Measurements from ENCODE around the gene SKOR1. TPM values are rescaled to one million over a fixed set of nuclear protein-coding genes. Genes with fewer than 3 reads are reported as not detected.

The SKOR1 gene
- polyA plus RNA-seq, 4 donors: 0.31 to 0.58 (median 0.41) TPM

DNA sequence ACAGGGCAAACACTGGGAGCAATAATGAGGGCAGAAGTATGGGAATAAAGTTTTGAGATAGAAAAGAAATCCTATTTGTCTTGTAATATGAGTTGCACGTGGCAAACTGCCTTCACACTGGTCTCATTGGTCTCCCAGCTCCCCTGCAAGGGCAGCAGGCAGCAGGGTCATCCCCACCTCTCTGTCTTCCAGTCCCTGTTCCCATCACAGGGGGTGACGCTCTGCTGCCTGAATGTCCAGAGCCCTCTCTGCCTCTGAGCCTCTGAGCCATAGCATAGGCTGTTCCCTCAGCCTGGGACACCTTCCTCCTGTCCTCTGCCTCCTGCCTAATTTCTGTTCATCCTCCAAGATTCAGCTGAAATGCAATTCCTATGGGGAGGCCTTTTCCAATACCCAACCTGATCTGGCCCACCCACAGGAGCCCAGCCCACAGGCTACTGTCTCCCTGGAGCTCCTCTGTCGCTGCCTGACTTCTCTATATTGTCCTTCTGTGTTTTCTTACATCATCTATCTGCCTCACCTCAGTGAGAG, 12.1 kb upstream of the SKOR1 start:
- no peak for DNase-seq (ENCODE audit: low read depth in 4 of 4, low spot score in 2 of 4)

DNA sequence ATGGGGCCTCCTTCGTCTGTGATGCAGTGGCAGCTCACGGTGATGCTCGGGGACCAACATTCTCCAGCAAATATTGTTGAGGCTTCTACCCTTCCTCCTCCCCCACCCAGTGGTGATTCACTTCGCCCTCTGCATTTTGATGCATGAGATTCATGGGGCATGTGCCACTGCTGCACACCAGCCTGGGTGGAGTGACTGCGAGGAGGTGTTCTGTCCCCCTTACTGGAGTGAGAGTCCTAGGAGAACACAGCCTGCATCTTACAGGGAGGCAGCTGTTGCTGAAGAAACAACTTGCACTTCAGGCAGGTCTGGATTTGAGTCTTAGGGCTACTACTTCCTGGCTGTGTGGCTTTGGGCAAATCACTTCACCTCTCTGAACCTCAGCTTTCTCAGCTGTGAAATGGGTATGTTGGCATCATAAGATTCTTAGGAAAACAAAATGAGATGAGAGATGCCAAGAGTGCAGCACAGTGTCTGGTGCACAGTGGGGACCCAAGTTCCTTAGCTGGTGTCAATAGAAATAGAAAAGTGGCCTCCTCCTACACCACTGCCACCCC, 10.2 kb upstream of the SKOR1 start:
- DNase-seq (ENCODE audit: low read depth in 4 of 4, low spot score in 2 of 4): no peak

DNA sequence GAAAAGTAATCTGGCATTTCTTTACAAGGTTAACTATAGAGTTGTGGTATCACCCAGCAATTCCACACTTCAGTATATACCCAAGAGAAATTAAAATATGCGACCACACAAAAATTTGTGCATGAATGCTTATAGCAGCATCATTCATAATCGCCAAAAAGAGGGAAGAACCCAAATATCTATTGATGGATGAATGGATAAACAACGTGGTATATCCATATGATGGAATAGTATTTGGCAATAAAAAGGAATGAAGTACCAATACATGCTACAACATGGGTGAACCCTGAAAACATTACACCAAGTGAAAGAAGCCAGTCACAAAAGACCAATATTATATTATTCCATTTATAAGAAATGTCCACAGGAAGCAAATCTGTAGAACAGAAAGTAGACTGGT, 8.6 kb upstream of the SKOR1 start:
- no peak for DNase-seq (ENCODE audit: low read depth in 4 of 4, low spot score in 2 of 4)

DNA sequence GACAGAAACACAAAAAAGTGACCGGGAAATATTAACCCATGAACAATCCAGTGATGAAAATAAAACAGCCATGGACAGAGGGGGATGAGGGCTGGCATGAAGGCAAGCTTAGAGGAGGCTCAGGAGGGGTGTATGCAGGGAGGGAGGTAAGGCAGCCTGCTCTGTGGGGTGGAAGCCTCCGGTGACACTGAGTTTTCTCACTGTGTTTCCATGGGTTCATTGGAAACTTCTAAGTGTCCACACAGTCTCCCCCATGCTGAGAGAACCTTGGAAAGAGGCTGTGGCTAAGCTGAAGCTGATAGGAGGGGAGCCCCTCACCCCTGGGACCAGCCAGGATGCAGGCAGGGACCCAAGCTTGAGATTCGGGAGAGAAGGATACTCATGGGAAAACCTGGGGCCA, 6.8 kb upstream of the SKOR1 start:
- DNase-seq (ENCODE audit: low read depth in 4 of 4, low spot score in 2 of 4): no peak

DNA sequence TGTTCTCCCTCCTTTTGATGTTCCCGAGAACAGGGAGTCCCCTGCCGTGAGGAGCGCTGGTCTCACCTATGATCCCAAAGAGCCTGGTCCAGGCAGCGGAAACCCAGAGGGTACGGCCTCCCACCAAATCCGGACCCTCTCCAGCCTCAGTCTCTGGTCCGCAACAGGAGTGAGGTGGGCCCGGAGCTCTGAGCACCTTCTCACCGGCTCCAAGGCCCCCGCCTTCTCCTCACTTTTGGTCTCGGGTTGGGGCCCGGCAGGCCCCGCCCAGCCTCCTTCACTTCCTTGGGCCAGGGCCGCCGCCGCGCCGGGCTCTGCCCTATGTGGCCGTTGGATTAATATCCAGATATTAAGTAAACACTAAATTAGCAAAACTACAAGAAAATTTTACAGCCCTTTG, 5.7 kb upstream of the SKOR1 start:
- DNase-seq (ENCODE audit: low read depth in 4 of 4, low spot score in 2 of 4): no peak

DNA sequence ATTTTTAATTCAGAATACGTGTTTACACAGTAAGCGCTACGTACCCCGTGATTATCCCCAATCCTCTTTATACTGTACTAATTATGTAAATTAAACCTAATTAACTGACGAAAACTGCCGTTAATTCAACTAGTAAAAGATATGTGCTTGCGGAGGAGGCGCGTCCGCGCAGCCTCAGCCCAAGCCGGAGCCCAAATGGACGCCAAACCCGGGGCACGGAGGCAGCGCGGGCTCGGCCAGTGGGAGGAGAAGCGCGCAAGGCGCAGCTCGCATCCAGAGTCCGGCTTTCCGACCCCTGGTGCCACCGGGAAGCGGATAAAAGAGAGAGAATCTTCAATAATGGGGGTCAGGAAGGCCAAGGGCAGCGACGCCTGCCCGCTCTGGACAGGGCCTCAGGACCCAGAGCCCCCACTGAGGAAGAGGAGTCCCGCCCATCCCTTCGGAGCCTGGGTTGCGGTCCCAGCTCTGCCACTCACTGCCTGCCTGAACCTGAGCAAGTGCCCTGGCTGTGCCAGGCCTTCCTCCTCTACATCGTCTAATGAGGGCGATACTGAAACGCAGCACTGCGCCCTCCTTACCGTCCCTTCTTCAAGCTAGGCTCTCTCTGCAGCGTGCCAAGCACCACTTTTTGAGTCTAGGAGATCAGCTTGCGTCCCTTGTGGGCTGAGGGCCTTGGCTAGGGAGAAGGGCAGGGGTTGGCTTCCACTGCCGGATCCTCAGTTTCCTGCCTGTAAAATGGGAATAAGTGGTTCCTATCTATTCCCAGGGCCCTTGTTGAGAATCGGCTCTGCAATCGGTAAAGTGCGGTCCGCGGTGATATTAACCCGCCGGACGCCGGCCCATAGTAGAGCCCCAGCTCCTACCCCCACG, 5.0 kb upstream of the SKOR1 start:
- DNase-seq (ENCODE audit: low read depth in 4 of 4, low spot score in 2 of 4): no peak

DNA sequence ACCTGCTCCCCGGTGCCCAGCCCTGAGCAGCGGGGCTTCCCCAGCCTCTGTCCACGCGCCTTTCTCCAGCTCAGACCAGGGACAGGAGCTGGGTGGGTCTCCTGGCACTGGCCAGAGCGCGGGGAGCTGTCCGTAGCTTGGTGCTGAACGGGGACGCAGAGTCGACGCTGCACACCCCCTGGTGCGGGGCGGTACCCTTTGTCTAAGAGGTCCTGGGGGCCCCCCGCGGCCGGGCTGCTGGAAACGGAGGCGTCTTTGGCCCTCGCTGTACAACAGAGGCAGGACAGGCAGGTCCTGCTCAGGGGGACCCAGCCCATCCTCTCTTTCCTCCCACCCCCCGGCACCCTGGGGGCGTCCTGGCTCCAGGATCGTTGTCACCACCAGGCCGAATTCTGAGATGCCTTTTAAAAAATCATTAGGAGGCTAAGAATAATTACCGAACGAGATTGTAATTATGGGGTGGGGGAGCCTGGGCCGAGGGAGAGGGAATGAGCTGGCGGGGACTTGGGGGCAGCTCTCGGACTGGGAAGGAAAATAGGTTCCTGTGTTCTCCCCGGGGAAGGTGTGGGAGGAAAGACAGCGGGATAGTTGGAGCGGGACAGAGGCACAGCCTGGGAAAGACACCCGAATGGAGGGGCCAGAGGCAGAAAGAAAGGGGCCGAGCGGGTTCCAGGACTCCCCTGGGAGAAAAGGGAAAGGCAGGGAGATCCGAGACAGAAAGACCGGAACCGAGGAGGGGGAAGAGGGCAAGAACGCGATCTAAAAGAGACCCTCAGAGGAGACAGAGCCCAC, 4.1 kb upstream of the SKOR1 start:
- no peak for DNase-seq (ENCODE audit: low read depth in 4 of 4, low spot score in 2 of 4)

DNA sequence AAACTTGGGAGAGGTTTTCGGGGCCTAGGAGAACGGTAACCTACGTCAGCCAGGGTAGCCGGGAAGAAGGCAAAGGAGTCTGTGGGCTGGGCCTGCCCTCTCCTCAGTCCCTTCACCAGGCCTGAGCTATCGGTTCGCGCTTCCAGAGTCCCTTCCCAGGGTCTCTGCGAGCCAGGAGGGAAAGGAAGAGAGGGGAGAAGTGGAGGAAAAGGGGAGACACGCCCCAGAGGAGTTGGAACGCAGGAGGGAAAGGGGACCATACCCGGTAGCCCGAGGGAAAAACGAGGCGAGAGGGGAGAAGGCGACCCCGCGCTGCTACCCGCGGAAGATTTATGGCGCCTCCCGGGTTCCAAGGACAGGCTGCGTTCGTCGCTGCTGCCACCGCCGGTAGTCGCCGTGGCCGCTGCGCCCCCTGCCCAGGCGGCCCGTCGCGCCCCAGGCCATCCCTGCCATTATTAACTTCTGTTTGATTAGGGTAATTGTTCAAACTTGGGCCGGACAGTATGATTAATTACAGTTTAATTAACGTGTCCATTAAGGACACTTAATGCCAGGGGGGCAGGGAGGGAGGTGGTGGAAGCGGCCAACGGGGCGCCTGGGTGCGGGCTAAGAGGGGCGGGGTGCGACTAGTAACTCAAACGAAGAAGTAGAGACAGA, 3.4 kb upstream of the SKOR1 start:
- DNase-seq (ENCODE audit: low read depth in 4 of 4, low spot score in 2 of 4): no peak

DNA sequence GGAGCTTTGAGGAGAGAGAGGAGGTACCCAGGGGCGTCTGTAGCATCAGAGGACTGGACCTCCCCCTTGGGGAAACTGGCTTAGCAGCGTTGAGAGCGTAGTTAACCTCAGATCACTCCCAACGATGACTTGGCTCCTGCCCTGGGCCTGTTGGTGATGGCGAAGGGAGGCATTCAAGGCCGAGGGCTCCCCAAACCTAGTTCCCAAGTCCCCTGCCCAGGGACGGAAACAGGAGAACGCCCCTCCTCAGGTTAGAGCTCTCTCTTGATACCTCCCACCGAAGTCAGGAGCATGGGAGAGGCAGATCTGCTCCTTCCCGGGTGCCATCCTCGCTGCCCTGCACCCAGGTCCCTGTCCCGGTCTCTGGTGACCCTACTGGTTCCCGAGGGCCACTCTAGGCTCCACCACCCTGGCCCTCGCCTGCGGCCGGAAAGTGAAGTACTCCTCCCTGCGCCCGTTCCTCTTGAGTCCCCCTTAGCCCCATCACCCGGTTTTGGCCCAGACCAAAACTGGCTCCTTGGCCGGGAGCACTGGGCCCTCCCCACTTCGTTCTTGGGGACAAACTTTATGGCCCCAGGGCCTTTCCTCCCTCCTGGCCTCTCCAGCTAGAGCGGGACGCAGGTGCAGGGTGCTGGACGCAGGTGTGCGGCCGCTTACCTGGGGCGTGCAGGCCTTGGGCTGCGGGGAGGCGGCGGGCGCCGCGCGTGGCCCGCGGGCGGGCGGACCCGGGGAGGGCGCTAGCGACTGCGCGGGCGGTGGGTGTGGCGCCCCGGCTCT, 2.6 kb upstream of the SKOR1 start:
- no peak for DNase-seq (ENCODE audit: low read depth in 4 of 4, low spot score in 2 of 4)

DNA sequence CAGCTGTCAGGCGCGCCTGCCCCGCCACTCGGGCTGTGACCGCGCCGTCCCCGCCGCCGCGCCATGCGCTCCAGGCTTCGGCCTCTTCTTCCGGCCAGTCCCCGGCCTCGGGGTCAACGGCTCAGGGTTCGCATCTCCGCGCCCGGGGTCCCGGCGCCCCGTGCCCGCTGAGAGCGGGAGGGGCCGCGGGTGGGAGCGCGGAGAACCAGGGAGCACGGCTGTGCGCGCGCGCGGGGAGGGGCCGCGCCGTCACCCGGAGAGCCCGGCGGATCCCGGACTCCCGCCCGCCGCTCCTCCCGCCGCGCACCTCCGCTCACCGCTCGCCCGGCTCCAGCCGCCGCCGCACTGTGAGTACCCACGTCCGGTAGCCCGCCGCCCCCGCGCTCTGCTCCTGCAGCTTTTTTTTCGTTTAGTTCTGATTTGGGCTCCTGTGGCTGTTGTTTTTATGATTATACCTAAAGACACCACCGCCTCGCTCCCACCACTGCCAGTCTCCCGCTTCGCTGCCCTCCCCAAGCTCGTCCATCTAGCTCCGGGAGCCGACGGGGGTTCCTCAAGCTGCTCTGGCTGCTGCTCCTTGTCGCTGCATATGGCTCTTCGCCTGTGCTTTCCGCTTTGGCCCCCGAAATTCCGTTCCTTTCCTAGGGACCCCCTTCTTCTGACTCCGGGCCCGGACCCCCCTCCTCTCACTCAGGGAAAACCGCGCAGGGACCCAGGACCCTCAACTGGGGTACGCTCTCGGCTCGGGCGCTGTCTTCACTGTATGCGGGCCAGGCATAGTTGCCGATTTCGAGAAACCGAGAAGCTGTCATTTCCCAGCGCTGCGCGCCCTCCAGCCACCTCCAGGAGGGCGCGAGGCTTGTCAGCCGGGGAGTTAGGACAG, 1.8 kb upstream of the SKOR1 start:
- no peak for DNase-seq (ENCODE audit: low read depth in 4 of 4, low spot score in 2 of 4)

DNA sequence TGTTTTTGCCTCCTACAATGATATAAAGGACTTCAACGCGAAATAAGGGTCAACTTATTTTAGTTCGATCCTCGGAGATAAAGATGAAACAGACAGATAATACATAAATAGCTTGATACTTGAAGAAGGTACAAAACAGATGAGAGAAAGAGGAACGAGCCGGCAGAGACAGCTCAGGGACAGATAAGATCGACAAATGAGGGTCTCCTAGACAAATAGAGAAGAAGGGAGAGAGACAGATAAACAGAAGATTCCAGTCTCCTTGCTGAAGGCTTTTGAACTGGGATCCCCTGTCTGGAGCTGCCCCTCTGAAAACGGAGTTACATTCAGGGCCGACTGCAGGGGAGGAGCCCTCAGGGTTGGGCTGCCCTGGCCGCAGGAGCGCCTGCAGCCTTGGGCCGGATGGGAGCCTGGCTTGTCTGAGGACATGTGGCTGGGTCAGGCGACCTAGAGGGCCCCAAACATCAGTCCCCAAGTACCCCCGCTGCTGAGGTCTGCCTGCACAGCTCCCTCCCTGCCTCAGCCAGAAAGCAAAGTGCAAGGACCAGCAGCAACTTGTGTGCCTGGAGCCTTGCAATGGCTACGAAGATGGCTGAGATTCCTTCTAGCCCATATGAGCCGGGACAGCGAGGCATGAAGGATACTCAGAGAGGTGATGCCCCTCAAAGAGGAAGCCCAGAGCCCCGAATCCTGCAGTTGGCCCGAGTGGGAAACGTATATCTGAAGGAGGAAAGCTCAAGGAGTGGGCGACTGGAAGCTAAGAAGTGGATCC, 926 bp upstream of the SKOR1 start:
- no peak for DNase-seq (ENCODE audit: low read depth in 4 of 4, low spot score in 2 of 4)

DNA sequence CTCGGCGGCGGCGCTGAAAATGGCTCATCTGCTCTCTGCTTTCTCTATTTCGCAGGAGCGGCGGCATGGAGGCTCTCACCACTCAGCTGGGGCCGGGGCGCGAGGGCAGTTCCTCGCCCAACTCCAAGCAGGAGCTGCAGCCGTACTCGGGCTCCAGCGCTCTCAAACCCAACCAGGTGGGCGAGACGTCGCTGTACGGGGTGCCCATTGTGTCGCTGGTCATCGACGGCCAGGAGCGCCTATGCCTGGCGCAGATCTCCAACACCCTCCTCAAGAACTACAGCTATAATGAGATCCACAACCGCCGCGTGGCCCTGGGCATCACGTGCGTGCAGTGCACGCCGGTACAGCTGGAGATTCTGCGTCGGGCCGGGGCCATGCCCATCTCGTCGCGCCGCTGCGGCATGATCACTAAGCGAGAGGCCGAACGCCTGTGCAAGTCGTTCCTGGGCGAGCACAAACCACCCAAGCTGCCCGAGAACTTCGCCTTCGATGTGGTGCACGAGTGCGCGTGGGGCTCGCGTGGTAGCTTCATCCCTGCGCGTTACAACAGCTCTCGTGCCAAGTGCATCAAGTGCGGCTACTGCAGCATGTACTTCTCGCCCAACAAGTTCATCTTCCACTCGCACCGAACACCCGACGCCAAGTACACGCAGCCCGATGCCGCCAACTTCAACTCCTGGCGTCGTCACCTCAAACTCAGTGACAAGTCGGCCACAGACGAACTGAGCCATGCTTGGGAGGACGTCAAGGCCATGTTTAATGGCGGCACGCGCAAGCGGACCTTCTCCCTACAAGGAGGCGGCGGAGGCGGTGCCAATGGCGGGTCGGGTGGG, 790 bp downstream of the SKOR1 start:
- no peak for DNase-seq (ENCODE audit: low read depth in 4 of 4, low spot score in 2 of 4)

DNA sequence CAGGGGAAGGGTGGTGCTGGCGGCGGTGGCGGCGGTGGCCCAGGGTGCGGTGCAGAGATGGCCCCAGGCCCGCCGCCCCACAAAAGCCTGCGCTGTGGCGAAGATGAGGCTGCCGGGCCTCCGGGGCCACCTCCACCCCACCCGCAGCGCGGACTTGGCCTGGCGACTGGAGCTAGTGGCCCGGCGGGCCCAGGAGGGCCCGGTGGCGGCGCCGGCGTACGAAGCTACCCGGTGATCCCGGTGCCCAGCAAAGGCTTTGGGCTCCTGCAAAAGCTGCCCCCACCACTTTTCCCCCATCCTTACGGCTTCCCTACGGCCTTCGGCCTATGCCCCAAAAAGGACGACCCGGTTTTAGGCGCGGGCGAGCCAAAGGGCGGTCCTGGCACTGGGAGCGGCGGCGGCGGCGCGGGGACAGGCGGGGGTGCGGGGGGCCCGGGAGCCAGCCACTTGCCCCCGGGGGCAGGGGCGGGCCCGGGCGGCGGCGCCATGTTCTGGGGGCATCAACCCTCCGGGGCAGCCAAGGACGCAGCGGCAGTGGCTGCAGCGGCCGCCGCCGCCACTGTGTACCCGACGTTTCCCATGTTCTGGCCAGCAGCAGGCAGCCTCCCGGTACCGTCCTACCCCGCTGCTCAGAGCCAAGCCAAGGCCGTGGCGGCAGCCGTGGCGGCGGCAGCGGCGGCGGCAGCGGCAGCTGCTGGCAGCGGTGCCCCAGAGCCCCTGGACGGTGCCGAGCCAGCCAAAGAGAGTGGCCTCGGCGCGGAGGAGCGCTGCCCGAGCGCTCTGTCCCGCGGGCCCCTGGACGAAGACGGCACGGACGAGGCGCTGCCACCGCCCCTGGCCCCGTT, 1.6 kb downstream of the SKOR1 start:
- DNase-seq (ENCODE audit: low read depth in 4 of 4, low spot score in 2 of 4): no peak

DNA sequence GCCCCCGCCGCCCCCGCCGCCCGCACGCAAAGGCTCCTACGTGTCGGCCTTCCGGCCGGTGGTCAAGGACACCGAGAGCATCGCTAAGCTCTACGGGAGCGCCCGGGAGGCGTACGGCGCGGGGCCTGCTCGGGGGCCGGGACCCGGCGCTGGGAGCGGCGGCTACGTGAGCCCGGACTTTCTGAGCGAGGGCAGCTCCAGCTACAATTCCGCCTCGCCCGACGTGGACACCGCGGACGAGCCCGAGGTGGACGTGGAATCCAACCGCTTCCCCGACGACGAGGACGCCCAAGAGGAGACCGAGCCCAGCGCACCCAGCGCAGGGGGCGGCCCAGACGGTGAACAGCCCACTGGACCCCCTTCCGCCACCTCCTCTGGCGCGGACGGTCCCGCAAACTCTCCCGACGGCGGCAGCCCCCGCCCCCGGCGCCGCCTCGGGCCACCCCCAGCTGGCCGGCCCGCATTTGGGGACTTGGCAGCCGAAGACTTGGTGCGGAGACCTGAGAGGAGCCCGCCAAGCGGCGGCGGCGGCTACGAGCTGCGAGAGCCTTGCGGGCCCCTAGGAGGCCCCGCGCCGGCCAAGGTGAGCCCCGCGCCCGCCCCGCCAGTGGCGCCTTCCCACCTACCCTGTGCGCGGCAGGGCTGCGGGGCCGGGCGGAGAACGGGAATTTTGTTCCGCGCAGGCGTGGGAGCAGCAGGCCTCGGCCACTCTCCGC, 2.4 kb downstream of the SKOR1 start:
- no peak for DNase-seq (ENCODE audit: low read depth in 4 of 4, low spot score in 2 of 4)

DNA sequence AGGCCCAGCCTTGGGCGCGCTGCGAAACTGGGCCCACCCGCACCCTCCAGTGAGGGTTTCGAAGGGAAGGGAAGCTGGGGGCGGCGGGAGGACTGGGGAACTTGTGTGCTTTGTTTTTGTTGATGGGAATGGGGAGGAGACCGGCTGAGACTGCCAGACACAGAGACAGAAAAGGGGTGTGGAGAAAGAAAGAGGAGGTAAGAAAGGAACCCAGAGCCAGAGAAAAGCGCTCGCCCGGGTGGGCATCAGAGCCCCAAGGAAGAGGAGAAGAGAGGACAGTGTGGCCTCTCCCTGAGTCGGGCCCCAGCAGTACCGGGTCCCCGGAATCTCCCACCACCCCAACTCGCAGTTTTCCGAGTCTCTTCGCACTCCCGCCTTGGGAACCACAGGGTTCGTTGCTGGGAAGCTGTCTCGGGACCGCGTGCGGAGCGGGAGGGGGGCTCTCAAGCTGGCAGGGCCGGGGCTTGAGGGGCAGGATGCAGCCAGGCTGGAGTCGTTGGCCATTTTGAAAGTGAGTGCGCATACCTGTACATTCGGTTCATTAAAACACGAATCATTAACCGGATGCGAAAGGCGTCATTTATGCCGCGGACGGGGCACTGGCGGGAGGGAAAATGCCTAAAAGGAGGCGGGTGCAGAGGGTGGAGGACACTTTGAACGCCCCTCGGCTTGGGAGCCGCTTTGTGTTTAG, 3.1 kb downstream of the SKOR1 start:
- no peak for DNase-seq (ENCODE audit: low read depth in 4 of 4, low spot score in 2 of 4)
